ENCODE measurements around the gene BEND6. TPM values are rescaled to one million over a fixed set of nuclear protein-coding genes. Genes with fewer than 3 reads are reported as not detected.

The BEND6 gene
- polyA plus RNA-seq, 1 of the 3 experiments (the other 2 are of a cell fraction), result 6.9 TPM

DNA sequence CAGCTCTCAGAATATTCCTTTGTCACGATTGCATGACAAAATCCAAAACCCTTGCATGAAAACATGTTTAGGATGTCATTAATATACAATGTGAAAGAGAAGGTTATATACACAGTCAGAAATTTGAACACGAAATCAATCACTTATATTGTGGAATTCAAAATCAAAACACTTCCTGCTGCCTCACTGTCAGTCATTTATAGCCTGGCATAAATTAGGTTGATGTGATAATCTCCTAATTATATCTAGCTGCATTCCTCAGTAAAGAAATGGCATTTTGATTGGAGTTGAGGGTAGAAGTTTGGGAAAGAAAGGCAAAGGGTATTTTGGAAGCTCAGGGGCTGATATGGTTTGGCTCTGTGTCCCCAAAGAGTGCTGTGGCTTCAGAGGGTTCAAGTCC lies 24.1 kb upstream of the BEND6 start (continued):
- TF ChIP-seq, protein P1, sequence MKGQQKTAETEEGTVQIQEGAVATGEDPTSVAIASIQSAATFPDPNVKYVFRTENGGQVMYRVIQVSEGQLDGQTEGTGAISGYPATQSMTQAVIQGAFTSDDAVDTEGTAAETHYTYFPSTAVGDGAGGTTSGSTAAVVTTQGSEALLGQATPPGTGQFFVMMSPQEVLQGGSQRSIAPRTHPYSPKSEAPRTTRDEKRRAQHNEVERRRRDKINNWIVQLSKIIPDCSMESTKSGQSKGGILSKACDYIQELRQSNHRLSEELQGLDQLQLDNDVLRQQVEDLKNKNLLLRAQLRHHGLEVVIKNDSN (IDR thresholded peaks at IDR 0.05; ENCODE audit: borderline replicate concordance, low read depth), result no peak

DNA sequence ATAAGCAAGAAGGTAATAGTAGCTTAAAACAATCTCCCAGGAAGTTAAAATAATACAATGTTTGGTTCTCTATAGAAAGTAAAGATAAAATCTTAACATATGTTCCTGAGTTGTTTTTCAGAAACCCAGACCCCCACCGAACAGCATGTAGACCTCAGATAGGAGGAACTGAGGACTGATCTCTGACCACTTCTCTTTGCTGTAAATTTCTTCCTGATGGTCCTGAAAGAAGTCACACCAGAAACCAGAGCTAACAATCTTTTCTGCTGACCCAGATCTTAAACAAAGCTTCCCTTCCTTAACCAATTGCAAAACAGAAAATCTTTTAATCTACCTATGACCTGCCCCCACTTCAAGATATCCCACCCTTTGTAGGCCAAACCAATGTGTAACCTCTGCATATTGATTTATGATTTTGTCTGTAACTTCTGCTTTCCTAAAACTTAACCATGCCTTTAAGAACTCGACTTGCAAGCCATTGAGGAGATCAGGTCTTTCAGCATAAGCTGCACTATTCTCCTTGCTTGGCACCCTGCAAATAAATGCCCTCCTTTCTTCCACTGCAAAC lies 21.9 kb upstream of the BEND6 start:
- Histone ChIP-seq H3K27me3 (ENCODE audit: insufficient read depth) (no peaks in the 10 kb centered on the region), H3K27ac (ENCODE audit: low read depth in 2 of 2, low read length in 1 of 2) (no peak overlapping the region), H3K4me3 (ENCODE audit: low read depth in 2 of 2, low read length in 1 of 2) (no peak overlapping the region), H3F3A (replicated peaks; ENCODE audit: insufficient read depth) (peaks cover 21% of the 10 kb centered on the region), H3K36me3 (replicated peaks in 1 of 2; ENCODE audit: control insufficient read depth in 1 of 2, insufficient read depth in 2 of 2, low read length in 1 of 2) (peaks cover 0 to 41% of the 10 kb centered on the region in 2 experiments), H3K9me3 (no peaks in the 10 kb centered on the region), H3K79me2 (ENCODE audit: insufficient read depth) (peaks cover 35% of the 10 kb centered on the region), H2AFZ (ENCODE audit: low read depth) (no peak overlapping the region), H3K9ac (no peak overlapping the region), H3K4me2 (no peak overlapping the region), H3K4me1 (ENCODE audit: control insufficient read depth in 1 of 2, insufficient read depth in 2 of 2, low read depth in 1 of 2, low read length in 1 of 2) (peaks cover 1 to 3% of the 10 kb centered on the region in 2 experiments; a peak in 3 of 4 replicates), H3K9me2 (no peaks in the 10 kb centered on the region), H4K20me1 (ENCODE audit: insufficient read depth) (no peaks in the 10 kb centered on the region)
- ChIA-PET POLR2A (no interaction called here), CTCF (interaction anchor here (0.8 to 1.3 kb wide), 3 partner anchors 18 to 88 kb away, joined by 3 read pairs; no protein-coding TSS in a partner anchor)
- no peak for DNase-seq
- TF ChIP-seq TAF1 (IDR thresholded peaks at IDR 0.05; ENCODE audit: borderline replicate concordance, low read depth, low read length), result no peak
- TF ChIP-seq FOSL2 (IDR thresholded peaks at IDR 0.05; ENCODE audit: borderline replicate concordance, low read depth), result no peak
- no peak for TF ChIP-seq TEAD4 (IDR thresholded peaks at IDR 0.05; ENCODE audit: borderline replicate concordance, insufficient read depth)
- no peak for TF ChIP-seq NFIC (IDR thresholded peaks at IDR 0.05; ENCODE audit: borderline replicate concordance)
- no peak for TF ChIP-seq SIN3A (IDR thresholded peaks at IDR 0.05; ENCODE audit: borderline replicate concordance, low read depth, low read length)
- TF ChIP-seq SMC3 (IDR thresholded peaks at IDR 0.05; ENCODE audit: low read depth, low read length), result no peak
- TF ChIP-seq GATA2 (CRISPR knock-in tag; IDR thresholded peaks at IDR 0.05), result no peak
- 91% methylated on average over 2 of the region's 2 CpGs for WGBS (ENCODE audit: low lambda C conversion rate)

DNA sequence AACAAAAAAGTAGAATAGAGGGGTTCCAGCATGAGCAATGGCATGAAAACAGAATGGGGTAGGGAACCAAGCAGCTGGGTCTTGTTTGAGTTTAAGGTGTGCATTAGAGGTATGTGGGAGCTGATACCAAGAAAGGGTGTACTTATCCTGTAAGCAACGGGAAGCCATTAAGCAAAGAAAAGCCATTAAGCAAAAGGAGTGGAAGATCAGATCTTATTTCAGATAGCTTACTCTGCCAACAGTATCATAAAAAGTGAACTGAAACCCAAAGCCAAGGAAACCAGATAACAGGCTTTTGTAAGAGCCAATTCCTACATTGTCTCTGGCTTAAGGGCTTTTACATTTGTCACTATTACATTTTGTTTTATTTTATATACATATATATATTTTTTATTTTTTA lies 21.3 kb upstream of the BEND6 start:
- Histone ChIP-seq H3K4me1 (ENCODE audit: control insufficient read depth in 1 of 2, insufficient read depth in 2 of 2, low read depth in 1 of 2, low read length in 1 of 2) (no peaks in the 10 kb centered on the region; a peak in 2 of 4 replicates), H3K4me2 (no peak overlapping the region), H3K4me3 (ENCODE audit: low read depth in 2 of 2, low read length in 1 of 2) (no peak overlapping the region), H3K36me3 (replicated peaks in 1 of 2; ENCODE audit: control insufficient read depth in 1 of 2, insufficient read depth in 2 of 2, low read length in 1 of 2) (peaks cover 0 to 41% of the 10 kb centered on the region in 2 experiments), H3K9ac (no peak overlapping the region), H3K9me3 (no peaks in the 10 kb centered on the region), H4K20me1 (ENCODE audit: insufficient read depth) (no peaks in the 10 kb centered on the region), H3K27me3 (ENCODE audit: insufficient read depth) (no peaks in the 10 kb centered on the region), H3K27ac (ENCODE audit: low read depth in 2 of 2, low read length in 1 of 2) (no peak overlapping the region), H3F3A (replicated peaks; ENCODE audit: insufficient read depth) (peaks cover 26% of the 10 kb centered on the region), H3K79me2 (ENCODE audit: insufficient read depth) (peaks cover 35% of the 10 kb centered on the region), H2AFZ (ENCODE audit: low read depth) (no peak overlapping the region), H3K9me2 (no peaks in the 10 kb centered on the region)
- no peak for DNase-seq
- CTCF ChIA-PET, result interaction anchor here (1.3 to 1.4 kb wide), 2 partner anchors 17 to 31 kb away, joined by 3 read pairs; no protein-coding TSS in a partner anchor
- 20% methylated on average over 1 of the region's 1 CpG for WGBS (ENCODE audit: low lambda C conversion rate)
- POLR2A ChIA-PET, result no interaction called here
- TF ChIP-seq MXI1 (IDR thresholded peaks at IDR 0.05; ENCODE audit: low read depth, low read length), result no peak
- TF ChIP-seq RXRA (IDR thresholded peaks at IDR 0.05; ENCODE audit: borderline replicate concordance, low read depth), result no peak
- TF ChIP-seq, protein P2, sequence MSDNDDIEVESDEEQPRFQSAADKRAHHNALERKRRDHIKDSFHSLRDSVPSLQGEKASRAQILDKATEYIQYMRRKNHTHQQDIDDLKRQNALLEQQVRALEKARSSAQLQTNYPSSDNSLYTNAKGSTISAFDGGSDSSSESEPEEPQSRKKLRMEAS (IDR thresholded peaks at IDR 0.05; ENCODE audit: low read depth), result no peak
- no peak for TF ChIP-seq ELF1 (IDR thresholded peaks at IDR 0.05)
- TF ChIP-seq, protein P3, sequence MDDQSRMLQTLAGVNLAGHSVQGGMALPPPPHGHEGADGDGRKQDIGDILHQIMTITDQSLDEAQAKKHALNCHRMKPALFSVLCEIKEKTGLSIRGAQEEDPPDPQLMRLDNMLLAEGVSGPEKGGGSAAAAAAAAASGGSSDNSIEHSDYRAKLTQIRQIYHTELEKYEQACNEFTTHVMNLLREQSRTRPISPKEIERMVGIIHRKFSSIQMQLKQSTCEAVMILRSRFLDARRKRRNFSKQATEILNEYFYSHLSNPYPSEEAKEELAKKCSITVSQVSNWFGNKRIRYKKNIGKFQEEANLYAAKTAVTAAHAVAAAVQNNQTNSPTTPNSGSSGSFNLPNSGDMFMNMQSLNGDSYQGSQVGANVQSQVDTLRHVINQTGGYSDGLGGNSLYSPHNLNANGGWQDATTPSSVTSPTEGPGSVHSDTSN (IDR thresholded peaks at IDR 0.05), result no peak
- TF ChIP-seq CHD2 (IDR thresholded peaks at IDR 0.05; ENCODE audit: low read length, partially characterized antibody), result no peak
- TF ChIP-seq SIN3A (IDR thresholded peaks at IDR 0.05; ENCODE audit: borderline replicate concordance, low read depth, low read length), result no peak
- TF ChIP-seq SMC3 (IDR thresholded peaks at IDR 0.05; ENCODE audit: low read depth, low read length), result no peak
- TF ChIP-seq FOSL2 (IDR thresholded peaks at IDR 0.05; ENCODE audit: borderline replicate concordance, low read depth), result no peak
- no peak for TF ChIP-seq TEAD4 (IDR thresholded peaks at IDR 0.05; ENCODE audit: borderline replicate concordance, insufficient read depth)
- TF ChIP-seq, protein P4, sequence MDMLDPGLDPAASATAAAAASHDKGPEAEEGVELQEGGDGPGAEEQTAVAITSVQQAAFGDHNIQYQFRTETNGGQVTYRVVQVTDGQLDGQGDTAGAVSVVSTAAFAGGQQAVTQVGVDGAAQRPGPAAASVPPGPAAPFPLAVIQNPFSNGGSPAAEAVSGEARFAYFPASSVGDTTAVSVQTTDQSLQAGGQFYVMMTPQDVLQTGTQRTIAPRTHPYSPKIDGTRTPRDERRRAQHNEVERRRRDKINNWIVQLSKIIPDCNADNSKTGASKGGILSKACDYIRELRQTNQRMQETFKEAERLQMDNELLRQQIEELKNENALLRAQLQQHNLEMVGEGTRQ (IDR thresholded peaks at IDR 0.05; ENCODE audit: borderline replicate concordance, low read depth, low read length), result no peak
- TF ChIP-seq, protein P5, sequence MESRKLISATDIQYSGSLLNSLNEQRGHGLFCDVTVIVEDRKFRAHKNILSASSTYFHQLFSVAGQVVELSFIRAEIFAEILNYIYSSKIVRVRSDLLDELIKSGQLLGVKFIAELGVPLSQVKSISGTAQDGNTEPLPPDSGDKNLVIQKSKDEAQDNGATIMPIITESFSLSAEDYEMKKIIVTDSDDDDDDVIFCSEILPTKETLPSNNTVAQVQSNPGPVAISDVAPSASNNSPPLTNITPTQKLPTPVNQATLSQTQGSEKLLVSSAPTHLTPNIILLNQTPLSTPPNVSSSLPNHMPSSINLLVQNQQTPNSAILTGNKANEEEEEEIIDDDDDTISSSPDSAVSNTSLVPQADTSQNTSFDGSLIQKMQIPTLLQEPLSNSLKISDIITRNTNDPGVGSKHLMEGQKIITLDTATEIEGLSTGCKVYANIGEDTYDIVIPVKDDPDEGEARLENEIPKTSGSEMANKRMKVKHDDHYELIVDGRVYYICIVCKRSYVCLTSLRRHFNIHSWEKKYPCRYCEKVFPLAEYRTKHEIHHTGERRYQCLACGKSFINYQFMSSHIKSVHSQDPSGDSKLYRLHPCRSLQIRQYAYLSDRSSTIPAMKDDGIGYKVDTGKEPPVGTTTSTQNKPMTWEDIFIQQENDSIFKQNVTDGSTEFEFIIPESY (IDR thresholded peaks at IDR 0.05; ENCODE audit: borderline replicate concordance, low read depth), result no peak
- no peak for TF ChIP-seq NRF1 (IDR thresholded peaks at IDR 0.05; ENCODE audit: low read depth, low read length)
- no peak for TF ChIP-seq GABPA (IDR thresholded peaks at IDR 0.05; ENCODE audit: low read depth)
- TF ChIP-seq, protein P6, sequence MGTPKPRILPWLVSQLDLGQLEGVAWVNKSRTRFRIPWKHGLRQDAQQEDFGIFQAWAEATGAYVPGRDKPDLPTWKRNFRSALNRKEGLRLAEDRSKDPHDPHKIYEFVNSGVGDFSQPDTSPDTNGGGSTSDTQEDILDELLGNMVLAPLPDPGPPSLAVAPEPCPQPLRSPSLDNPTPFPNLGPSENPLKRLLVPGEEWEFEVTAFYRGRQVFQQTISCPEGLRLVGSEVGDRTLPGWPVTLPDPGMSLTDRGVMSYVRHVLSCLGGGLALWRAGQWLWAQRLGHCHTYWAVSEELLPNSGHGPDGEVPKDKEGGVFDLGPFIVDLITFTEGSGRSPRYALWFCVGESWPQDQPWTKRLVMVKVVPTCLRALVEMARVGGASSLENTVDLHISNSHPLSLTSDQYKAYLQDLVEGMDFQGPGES (IDR thresholded peaks at IDR 0.05; ENCODE audit: low read depth, low read length), result no peak
